Stimulated activated CD4-positive, alpha-beta T cell treated with anti-CD3 and anti-CD28 coated beads, Interleukin-15, amount 100 ng/mL, for 48 hours (primary cell): ENCODE measurements around the gene TP53TG3F.
"Not testable (repeated sequence)": the region's sequence is repeated elsewhere in the genome, so short reads cannot be mapped to it uniquely, and the experiment has no call there.

Experiments used
- DNase-seq, 2 donors: peaks; one replicate each; pipeline ENCODE4 v3.0.0-alpha.2; 2020; ENCODE audit warnings: low read depth in 2 of 2

The TP53TG3F gene

GRCh38 chr16:33459312-33459711 lies at the start of gene TP53TG3F:
Gene TP53TG3F, plus strand, starts transcription at chr16:33459612. Its CDS starts 68 bp downstream, at chr16:33459680.
- DNase-seq, result not testable (repeated sequence)

- not testable (repeated sequence) for DNase-seq
Measured at GRCh38 chr16:33491611-33492010, 32.2 kb downstream of the TP53TG3F start.

- DNase-seq, result not testable (repeated sequence)
Measured at GRCh38 chr16:33507231-33507630, 47.8 kb downstream of the TP53TG3F start.

GRCh38 chr16:33509070-33509469 lies 49.7 kb downstream of the TP53TG3F start:
- DNase-seq, result not testable (repeated sequence)

- not testable (repeated sequence) for DNase-seq
Measured at GRCh38 chr16:33509906-33510305, 50.5 kb downstream of the TP53TG3F start.
